Mucosa of gallbladder (tissue), 1 donor: ENCODE measurements around the gene CDKN1C. TPM values are rescaled to one million over a fixed set of nuclear protein-coding genes. Genes with fewer than 3 reads are reported as not detected.

Experiments
- DNase-seq: peaks from one replicate; pipeline ENCODE4 v3.0.0-alpha.2; 2020; ENCODE audit warnings: low spot score
- total RNA-seq: library from RNA; stranded (reverse); gene quantifications from one replicate; pipeline ENCODE4 v1.2.1, GENCODE V29; 2021
- donor health status: DM: no; HTN: no; CAD: no.

The CDKN1C gene
- total RNA-seq, 1 donor from 2014 or later: 59.4 TPM

- no peak for DNase-seq
These were observed 38.1 kb upstream of the CDKN1C start for GRCh38 chr11:2923446-2924375.

- no peak for DNase-seq
These were observed 37.1 kb upstream of the CDKN1C start for GRCh38 chr11:2922655-2923054.

- DNase-seq: no peak
These were observed 36.3 kb upstream of the CDKN1C start for GRCh38 chr11:2921742-2922493.

GRCh38 chr11:2921261-2921660 lies 35.7 kb upstream of the CDKN1C start:
- no peak for DNase-seq

GRCh38 chr11:2920343-2920742 lies 34.8 kb upstream of the CDKN1C start:
- no peak for DNase-seq

- DNase-seq: no peak
These were observed 34.3 kb upstream of the CDKN1C start for GRCh38 chr11:2919837-2920236.

- DNase-seq: no peak
These were observed 33.6 kb upstream of the CDKN1C start for GRCh38 chr11:2919188-2919587.

- no peak for DNase-seq
These were observed 32.4 kb upstream of the CDKN1C start for GRCh38 chr11:2917842-2918490.

GRCh38 chr11:2916892-2917645 lies 31.5 kb upstream of the CDKN1C start:
- no peak for DNase-seq

- DNase-seq: no peak
These were observed 30.7 kb upstream of the CDKN1C start for GRCh38 chr11:2916114-2916891.

GRCh38 chr11:2915473-2915872 lies 29.9 kb upstream of the CDKN1C start:
- no peak for DNase-seq

- DNase-seq: no peak
These were observed 29.1 kb upstream of the CDKN1C start for GRCh38 chr11:2914455-2915195.

GRCh38 chr11:2913776-2914175 lies 28.2 kb upstream of the CDKN1C start:
- DNase-seq: no peak

- no peak for DNase-seq
These were observed 27.4 kb upstream of the CDKN1C start for GRCh38 chr11:2913019-2913431.

GRCh38 chr11:2912498-2912897 lies 26.9 kb upstream of the CDKN1C start:
- peak; percentile 92 for DNase-seq

GRCh38 chr11:2911785-2912391 lies 26.3 kb upstream of the CDKN1C start:
- no peak for DNase-seq

- no peak for DNase-seq
These were observed 25.7 kb upstream of the CDKN1C start for GRCh38 chr11:2911088-2911784.

GRCh38 chr11:2910401-2910955 lies 24.9 kb upstream of the CDKN1C start:
- DNase-seq: no peak
